Neural progenitor cell (in vitro differentiated cells): ENCODE measurements around the gene KLHDC8B. TPM values are rescaled to one million over a fixed set of nuclear protein-coding genes. Genes with fewer than 3 reads are reported as not detected.

ENCODE experiments used
- DNase-seq: peaks from one replicate; pipeline ENCODE4 v3.0.0-alpha.2; 2016; ENCODE audit warnings: low spot score
- H2AFZ ChIP-seq: fragments of 200-600 bp; sonication (generic); replicated peaks from 2 replicates; pipeline ENCODE4 v1.6.1; 2016; ENCODE audit warnings: antibody characterized with exemption
- H3F3A ChIP-seq: fragments of 200-600 bp; sonication (generic); 2 replicates; pipeline ENCODE4 v1.6.1; 2016; ENCODE audit warnings: antibody characterized with exemption, low read depth
- H3K27ac ChIP-seq: fragments of 200-600 bp; sonication (generic); 2 replicates; pipeline ENCODE4 v1.5.1; 2016; ENCODE audit warnings: mild to moderate bottlenecking
- H3K27me3 ChIP-seq: fragments of 200-600 bp; sonication (generic); 2 replicates; pipeline ENCODE4 v1.6.1; 2016; ENCODE audit warnings: mild to moderate bottlenecking, moderate library complexity
- H3K36me3 ChIP-seq: fragments of 200-600 bp; sonication (generic); 2 replicates; pipeline ENCODE4 v1.5.1; 2016
- H3K4me1 ChIP-seq: fragments of 200-600 bp; sonication (generic); 2 replicates; pipeline ENCODE4 v1.6.1; 2016; ENCODE audit warnings: mixed run types
- H3K4me2 ChIP-seq: fragments of 200-600 bp; sonication (generic); 2 replicates; pipeline ENCODE4 v1.6.1; 2016
- H3K4me3 ChIP-seq: fragments of 200-600 bp; sonication (generic); 2 replicates; pipeline ENCODE4 v1.5.1; 2016
- H3K79me2 ChIP-seq: fragments of 200-600 bp; sonication (generic); 2 replicates; pipeline ENCODE4 v1.6.1; 2016; ENCODE audit warnings: low read depth
- H3K9ac ChIP-seq: fragments of 200-600 bp; sonication (generic); 2 replicates; pipeline ENCODE4 v1.6.1; 2016
- H3K9me3 ChIP-seq: fragments of 200-600 bp; sonication (generic); 2 replicates; pipeline ENCODE4 v1.5.1; 2016; ENCODE audit warnings: low read depth
- H4K20me1 ChIP-seq: fragments of 200-600 bp; sonication (generic); 2 replicates; pipeline ENCODE4 v1.6.1; 2016; ENCODE audit warnings: low read depth
- H3K27ac Mint-ChIP-seq: 3 replicates; pipeline ENCODE4 v1.8.0; 2021; ENCODE audit warnings: mixed read lengths
- H3K27me3 Mint-ChIP-seq: 2 replicates; pipeline ENCODE4 v1.8.0; 2022; ENCODE audit warnings: low read depth, mild to moderate bottlenecking, inconsistent platforms, moderate library complexity, mixed read lengths; ENCODE audit not compliant: insufficient read depth
- H3K36me3 Mint-ChIP-seq: 3 replicates; pipeline ENCODE4 v1.8.0; 2021; ENCODE audit warnings: mixed read lengths
- H3K4me1 Mint-ChIP-seq: 3 replicates; pipeline ENCODE4 v1.8.0; 2021; ENCODE audit warnings: mixed read lengths
- H3K4me3 Mint-ChIP-seq: 3 replicates; pipeline ENCODE4 v1.8.0; 2021; ENCODE audit warnings: mild to moderate bottlenecking, moderate library complexity, mixed read lengths
- H3K9me3 Mint-ChIP-seq: 3 replicates; pipeline ENCODE4 v1.8.0; 2020; ENCODE audit warnings: mixed read lengths
- EZH2 ChIP-seq: fragments of 200-600 bp; sonication (generic); IDR thresholded peaks from 2 replicates; pipeline ENCODE4 v1.6.1; 2017; ENCODE audit warnings: antibody characterized with exemption, mild to moderate bottlenecking, moderate library complexity
- EZH2phosphoT487 ChIP-seq: fragments of 200-600 bp; sonication (generic); IDR thresholded peaks from 2 replicates; pipeline ENCODE4 v1.6.1; 2017; ENCODE audit warnings: antibody characterized with exemption
- total RNA-seq: library from RNA; depleted of rRNA; stranded (reverse); fragments of >200 nt; gene quantifications from 2 replicates; pipeline ENCODE4 v1.2.3, GENCODE V29; 2015; ENCODE audit warnings: low replicate concordance
- TF ChIP-seq, protein P1 (sequence below): fragments of 200-600 bp; sonication (generic); IDR thresholded peaks from 2 replicates; pipeline ENCODE4 v1.5.1; 2017; ENCODE audit warnings: antibody characterized with exemption, mild to moderate bottlenecking

The KLHDC8B gene
- total RNA-seq, 1 donor from 2014 or later: 14.8 TPM

DNA sequence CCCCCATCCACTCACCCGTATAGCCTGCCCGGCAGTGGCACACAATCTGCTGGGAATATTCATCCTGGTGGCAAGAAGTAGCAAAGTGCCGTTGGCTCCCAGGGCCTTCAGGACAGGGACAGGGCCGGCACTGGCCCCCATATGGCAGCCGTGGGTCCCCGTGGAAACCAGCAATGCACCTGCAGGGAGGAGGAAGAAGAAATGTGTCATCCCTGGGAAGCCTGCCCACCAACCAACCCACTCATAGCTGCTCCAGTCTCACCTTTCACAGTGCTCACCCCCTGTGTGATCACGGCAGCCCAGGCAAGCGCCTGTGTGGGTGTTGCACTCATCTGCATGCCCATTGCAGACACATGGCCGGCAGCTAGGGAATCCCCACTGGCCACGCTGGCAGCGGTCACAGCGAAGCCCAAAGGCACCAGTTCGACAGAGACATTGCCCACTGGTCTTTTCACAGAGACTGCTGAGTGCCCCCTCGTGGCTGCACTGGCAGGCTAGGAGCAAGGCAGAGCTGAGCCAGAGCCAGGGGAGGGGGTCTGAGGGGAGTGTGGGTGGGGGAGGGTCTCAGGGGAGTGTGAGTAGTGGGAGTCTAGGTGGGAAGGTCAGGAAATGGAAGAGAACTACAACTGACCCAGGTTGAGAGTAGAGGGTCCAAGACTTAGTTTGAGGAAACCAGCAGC is 46.3 kb upstream of the KLHDC8B start:
- no peaks in the 10 kb centered on the region for H3K4me1 ChIP-seq
- no peaks in the 10 kb centered on the region for H3K36me3 ChIP-seq
- Mint-ChIP-seq H3K27me3 (peaks cover 2% of the 10 kb centered on the region), H3K9me3 (no peaks in the 10 kb centered on the region), H3K4me3 (no peak overlapping the region), H3K27ac (no peak overlapping the region), H3K36me3 (peaks cover 6% of the 10 kb centered on the region), H3K4me1 (peaks cover under 1% of the 10 kb centered on the region)
- H3K27ac ChIP-seq: no peak overlapping the region
- H4K20me1 ChIP-seq: no peaks in the 10 kb centered on the region
- no peak overlapping the region for H3K9ac ChIP-seq
- H2AFZ ChIP-seq: no peak overlapping the region
- H3K27me3 ChIP-seq: no peaks in the 10 kb centered on the region
- no peak for DNase-seq
- H3F3A ChIP-seq: peaks cover 17% of the 10 kb centered on the region
- peaks cover 1% of the 10 kb centered on the region for H3K79me2 ChIP-seq
- no peak for TF ChIP-seq EZH2phosphoT487
- TF ChIP-seq, protein P1, sequence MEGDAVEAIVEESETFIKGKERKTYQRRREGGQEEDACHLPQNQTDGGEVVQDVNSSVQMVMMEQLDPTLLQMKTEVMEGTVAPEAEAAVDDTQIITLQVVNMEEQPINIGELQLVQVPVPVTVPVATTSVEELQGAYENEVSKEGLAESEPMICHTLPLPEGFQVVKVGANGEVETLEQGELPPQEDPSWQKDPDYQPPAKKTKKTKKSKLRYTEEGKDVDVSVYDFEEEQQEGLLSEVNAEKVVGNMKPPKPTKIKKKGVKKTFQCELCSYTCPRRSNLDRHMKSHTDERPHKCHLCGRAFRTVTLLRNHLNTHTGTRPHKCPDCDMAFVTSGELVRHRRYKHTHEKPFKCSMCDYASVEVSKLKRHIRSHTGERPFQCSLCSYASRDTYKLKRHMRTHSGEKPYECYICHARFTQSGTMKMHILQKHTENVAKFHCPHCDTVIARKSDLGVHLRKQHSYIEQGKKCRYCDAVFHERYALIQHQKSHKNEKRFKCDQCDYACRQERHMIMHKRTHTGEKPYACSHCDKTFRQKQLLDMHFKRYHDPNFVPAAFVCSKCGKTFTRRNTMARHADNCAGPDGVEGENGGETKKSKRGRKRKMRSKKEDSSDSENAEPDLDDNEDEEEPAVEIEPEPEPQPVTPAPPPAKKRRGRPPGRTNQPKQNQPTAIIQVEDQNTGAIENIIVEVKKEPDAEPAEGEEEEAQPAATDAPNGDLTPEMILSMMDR: peak; percentile 19
- no peak overlapping the region for H3K4me3 ChIP-seq
- no peaks in the 10 kb centered on the region for H3K9me3 ChIP-seq
- H3K4me2 ChIP-seq: no peak overlapping the region

DNA sequence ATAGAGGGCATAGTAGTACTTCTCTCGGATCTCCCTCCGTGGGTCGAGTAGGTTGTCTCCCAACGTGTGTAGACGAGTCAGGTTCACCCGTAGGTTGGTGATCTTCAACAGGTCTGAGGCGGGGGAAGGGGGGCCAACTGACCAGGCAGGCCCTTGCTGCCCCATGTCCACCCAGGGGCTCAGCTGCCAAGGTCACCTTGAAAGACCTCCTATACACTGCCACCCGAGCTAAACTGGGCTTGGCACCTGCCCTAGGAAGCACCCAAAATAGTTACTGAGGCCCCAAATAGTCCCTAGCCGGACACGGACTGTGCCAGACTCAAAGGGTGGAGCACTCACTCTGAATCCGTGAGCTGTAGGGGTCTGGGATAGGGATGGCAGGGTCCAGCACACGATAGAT is 40.4 kb upstream of the KLHDC8B start:
- Histone ChIP-seq H3K36me3 (no peaks in the 10 kb centered on the region), H3K4me2 (no peak overlapping the region), H3K27ac (no peak overlapping the region), H3K9ac (no peak overlapping the region), H3K9me3 (no peaks in the 10 kb centered on the region), H3K27me3 (no peaks in the 10 kb centered on the region), H3F3A (peaks cover 10% of the 10 kb centered on the region), H2AFZ (no peak overlapping the region), H4K20me1 (no peaks in the 10 kb centered on the region), H3K4me3 (no peak overlapping the region), H3K79me2 (peaks cover 11% of the 10 kb centered on the region), H3K4me1 (peaks cover 4% of the 10 kb centered on the region)
- no peaks in the 10 kb centered on the region for H3K9me3 Mint-ChIP-seq
- peaks cover 34% of the 10 kb centered on the region for H3K4me1 Mint-ChIP-seq
- DNase-seq: no peak
- no peak overlapping the region for H3K27ac Mint-ChIP-seq
- TF ChIP-seq EZH2phosphoT487: no peak
- no peak for TF ChIP-seq EZH2
- TF ChIP-seq, protein P1: no peak
- peaks cover 1% of the 10 kb centered on the region for H3K27me3 Mint-ChIP-seq
- peaks cover 5% of the 10 kb centered on the region for H3K36me3 Mint-ChIP-seq
- H3K4me3 Mint-ChIP-seq: peak overlapping the region; percentile 94

DNA sequence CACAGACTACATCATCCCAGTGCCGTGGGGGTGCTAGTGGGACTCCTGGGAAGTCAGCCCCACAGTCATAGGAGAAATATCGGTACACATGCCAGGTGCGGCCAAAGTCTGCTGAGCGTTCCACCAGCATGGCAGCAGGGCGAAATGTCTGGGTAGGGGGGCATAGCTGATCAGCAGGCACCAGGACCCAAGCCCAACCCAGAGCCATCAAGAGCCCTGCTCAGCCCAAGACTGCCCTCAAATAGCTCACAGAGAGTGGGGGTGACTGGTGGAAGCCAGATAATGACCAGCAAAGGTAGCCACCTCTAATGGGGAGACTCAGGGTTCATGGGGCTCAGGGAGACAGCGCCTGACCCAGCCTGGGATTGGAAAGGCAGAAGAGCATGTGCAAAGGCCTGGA is 39.8 kb upstream of the KLHDC8B start:
- Histone ChIP-seq H2AFZ (no peak overlapping the region), H3K4me1 (peaks cover 4% of the 10 kb centered on the region), H3K27ac (no peak overlapping the region), H4K20me1 (no peaks in the 10 kb centered on the region), H3K9ac (no peak overlapping the region), H3K79me2 (peaks cover 11% of the 10 kb centered on the region), H3K27me3 (no peaks in the 10 kb centered on the region), H3K4me3 (no peak overlapping the region), H3K9me3 (no peaks in the 10 kb centered on the region), H3K4me2 (peak overlapping the region; percentile 87), H3K36me3 (no peaks in the 10 kb centered on the region), H3F3A (peaks cover 10% of the 10 kb centered on the region)
- Mint-ChIP-seq H3K4me1 (peaks cover 34% of the 10 kb centered on the region), H3K27me3 (peaks cover 3% of the 10 kb centered on the region), H3K9me3 (no peaks in the 10 kb centered on the region), H3K27ac (peak overlapping the region; percentile 78), H3K36me3 (peaks cover 5% of the 10 kb centered on the region), H3K4me3 (peak overlapping the region; percentile 94)
- TF ChIP-seq EZH2: no peak
- no peak for DNase-seq

DNA sequence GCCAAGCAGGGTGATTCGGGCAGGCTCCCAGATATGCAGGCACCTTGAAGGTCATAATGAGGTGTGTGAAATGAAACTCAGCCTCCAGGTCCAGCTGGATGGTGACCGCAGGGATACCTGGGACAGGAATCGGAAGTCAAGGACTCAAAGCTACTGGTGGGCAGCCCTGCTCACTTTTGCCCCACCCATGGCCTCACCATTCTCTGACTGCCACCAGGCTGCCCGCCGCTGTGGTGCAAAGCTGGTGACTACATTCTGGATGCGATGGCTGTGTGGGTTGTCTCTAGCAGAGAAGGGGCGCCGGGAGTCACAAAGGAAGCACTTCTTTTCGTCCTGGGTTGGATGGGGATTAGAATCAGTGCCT is 39.3 kb upstream of the KLHDC8B start:
- Mint-ChIP-seq H3K4me3 (peak overlapping the region; percentile 94), H3K27ac (peak overlapping the region; percentile 98), H3K36me3 (peaks cover 5% of the 10 kb centered on the region), H3K9me3 (no peaks in the 10 kb centered on the region), H3K4me1 (peaks cover 34% of the 10 kb centered on the region), H3K27me3 (peaks cover 3% of the 10 kb centered on the region)
- peaks cover 11% of the 10 kb centered on the region for H3K79me2 ChIP-seq
- no peak for TF ChIP-seq EZH2phosphoT487
- TF ChIP-seq, protein P1: no peak
- TF ChIP-seq EZH2: no peak
- H3K36me3 ChIP-seq: no peaks in the 10 kb centered on the region
- H4K20me1 ChIP-seq: no peaks in the 10 kb centered on the region
- H3F3A ChIP-seq: peaks cover 10% of the 10 kb centered on the region
- peak overlapping the region; percentile 87 for H3K4me2 ChIP-seq
- H3K27me3 ChIP-seq: no peaks in the 10 kb centered on the region
- peak overlapping the region; percentile 68 for H3K4me3 ChIP-seq
- peak overlapping the region; percentile 37 for H3K9ac ChIP-seq
- no peak for DNase-seq
- no peak overlapping the region for H2AFZ ChIP-seq
- H3K27ac ChIP-seq: peak overlapping the region; percentile 79
- H3K9me3 ChIP-seq: no peaks in the 10 kb centered on the region
- peaks cover 4% of the 10 kb centered on the region for H3K4me1 ChIP-seq
